ENCODE measurements around the gene KAT2A.
A peak's percentile ranks its signal among the peaks of the same experiment; 100 is the strongest.

The KAT2A gene

GRCh38 chr17:42114118-42114517 is 7.0 kb downstream of the KAT2A start:
- DNase-seq (ENCODE audit: low read depth) = no peak

DNA sequence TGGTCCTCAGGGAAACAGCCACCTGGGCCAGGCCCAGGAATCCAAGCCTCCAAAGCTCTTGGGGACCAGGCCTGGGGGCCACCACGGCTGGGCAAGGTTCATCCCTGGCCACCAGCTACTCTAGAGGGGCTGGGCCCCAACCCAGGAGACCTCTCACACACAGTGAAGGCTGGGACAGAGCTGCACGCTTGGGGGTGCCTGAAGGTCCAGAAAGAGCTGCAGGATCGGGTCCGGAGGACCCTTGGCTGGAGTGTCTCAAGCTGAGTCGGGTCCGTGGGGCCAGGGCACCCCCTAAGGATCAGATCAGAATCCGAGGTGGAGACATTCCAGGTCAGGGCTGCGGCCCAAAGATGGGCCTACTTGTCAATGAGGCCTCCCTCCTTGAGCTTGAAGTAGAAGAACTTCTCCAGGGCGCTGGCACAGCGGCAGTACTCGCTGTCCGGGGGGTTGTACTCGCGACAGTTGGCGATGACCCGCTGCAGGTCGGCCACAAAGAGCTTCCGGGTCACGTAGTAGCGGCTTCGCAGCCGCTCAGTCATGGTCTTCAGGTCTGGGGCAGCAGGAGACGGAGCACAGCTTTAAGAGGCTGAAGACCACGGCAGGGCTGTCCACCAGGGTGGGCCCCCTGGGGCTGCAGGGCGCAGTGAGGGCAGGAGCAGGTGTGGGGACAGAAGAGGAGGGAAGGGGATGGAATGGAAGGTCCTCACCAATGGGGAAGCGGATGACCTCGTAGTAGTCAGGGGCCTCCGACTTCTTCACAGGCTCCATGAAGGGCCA is 7.7 kb downstream of the KAT2A start:
- no peak for DNase-seq (ENCODE audit: low read depth)

GRCh38 chr17:42112552-42113176 is 8.5 kb downstream of the KAT2A start, which contains the start of gene DHX58:
TSS of gene DHX58 (minus strand) at chr17:42112714. CDS start at chr17:42111892, 822 bp downstream.
- peak; percentile 94 for DNase-seq (ENCODE audit: low read depth)

GRCh38 chr17:42111871-42112551 is 9.2 kb downstream of the KAT2A start:
- DNase-seq (ENCODE audit: low read depth) = peak; percentile 57

DNA sequence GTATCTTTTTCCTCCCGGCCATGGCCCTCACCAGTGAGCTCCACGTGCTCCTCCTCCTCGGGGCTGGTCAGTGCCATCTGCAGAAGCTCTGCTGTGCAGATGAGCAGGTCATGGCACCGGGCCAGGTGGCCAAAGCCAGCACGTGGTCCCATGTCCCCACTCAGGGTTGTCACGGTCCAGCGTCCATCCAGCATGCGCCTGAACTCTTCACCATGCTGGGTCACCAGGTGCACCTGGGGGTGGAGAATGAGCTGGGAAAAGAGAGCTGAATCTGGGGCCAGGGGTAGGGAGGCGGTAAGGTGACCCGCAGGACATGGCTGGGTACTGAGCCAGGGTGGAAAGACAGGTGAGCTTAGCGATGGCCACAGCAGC is 9.9 kb downstream of the KAT2A start:
- DNase-seq (ENCODE audit: low read depth) = no peak

- DNase-seq (ENCODE audit: low read depth) = no peak
These were observed 10.6 kb downstream of the KAT2A start for GRCh38 chr17:42110301-42111264.

DNA sequence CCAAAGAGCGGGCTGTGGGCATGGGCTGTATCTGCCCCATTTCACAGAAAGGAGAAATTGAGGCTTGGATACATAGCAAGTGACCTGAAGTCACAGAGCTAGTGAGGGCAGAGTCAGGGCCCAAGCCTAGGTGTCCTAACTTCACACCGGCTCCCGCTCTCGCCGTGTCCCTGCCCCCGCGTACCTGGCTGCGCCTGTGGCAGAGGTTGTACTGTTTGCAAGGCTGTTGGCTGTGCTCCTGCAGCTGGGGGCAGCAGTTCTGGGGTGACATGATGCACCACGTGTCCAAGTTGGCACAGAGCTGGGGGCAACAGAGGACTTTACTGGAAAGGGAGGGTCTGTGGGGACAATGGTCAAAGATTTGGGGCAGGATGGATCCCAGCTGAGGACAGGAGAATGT is 12.1 kb downstream of the KAT2A start:
- DNase-seq (ENCODE audit: low read depth) = no peak

DNA sequence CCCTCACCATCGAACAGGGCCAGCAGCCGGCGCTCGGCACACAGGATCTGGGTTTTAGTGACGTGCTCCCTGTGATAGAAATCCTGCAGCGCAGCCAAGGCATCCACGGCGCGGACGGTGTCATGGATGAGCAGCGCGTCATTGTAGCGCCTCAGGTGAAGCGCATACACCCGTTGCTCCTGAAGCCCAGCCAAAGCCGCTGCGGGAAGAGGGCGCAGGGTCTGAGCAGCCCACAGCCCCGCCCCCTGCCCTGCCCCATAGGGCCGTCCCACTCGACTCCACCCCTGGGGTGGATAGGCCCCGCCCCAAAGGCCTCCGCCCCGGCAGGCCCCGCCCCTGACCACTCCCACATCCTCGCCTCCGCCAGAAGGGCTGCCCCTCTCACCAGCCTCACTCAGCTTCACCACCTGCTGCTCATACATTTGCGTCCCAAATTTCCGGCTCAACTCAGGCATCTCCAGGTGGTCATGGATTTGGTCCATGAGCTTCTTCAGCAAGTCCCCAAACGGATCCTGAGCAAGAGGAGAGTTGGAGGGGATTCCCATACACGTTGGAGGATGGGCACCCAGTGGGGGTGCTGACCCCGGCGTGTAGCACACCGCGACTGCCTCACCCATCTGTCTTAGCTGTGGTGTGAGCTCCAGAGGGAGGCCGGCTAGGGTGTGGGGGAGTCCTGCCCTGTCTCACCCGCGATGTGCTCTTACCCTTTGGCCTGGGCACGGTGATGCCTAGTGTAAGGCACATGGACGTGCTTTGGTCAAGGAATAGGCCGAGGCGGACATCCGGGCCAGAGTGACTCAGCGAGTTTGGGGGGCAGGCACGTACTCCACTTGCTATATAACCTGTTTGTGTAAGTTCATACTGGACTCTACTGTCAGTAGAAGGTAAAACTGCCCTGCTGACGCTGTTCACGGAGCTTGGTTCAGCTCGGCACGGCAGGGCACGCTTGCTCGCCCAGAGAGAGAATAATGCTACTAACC is 13.3 kb downstream of the KAT2A start:
- peak; percentile 57 for DNase-seq (ENCODE audit: low read depth)

- no peak for DNase-seq (ENCODE audit: low read depth)
These were observed 14.0 kb downstream of the KAT2A start for GRCh38 chr17:42107124-42107523.

DNA sequence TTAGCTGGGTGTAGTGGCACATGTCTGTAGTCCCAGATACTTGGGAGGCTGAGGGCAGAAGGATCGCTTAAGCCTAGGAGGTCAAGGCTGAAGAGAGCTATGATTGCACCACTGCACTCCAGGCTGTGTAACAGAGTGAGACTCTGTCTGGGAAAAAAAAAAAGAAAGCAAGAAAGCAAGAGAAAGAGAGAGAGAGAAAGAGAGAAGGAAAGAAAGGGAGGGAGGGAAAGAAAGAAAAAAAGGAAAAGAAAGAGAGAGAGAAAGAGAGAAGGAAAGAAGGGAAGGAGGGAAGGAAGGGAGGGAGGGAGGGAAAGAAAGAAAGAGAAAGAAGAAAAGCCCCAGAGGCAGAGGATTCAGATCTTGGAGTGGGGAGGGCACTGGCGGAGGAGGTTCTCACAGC is 15.2 kb downstream of the KAT2A start:
- no peak for DNase-seq (ENCODE audit: low read depth)

DNA sequence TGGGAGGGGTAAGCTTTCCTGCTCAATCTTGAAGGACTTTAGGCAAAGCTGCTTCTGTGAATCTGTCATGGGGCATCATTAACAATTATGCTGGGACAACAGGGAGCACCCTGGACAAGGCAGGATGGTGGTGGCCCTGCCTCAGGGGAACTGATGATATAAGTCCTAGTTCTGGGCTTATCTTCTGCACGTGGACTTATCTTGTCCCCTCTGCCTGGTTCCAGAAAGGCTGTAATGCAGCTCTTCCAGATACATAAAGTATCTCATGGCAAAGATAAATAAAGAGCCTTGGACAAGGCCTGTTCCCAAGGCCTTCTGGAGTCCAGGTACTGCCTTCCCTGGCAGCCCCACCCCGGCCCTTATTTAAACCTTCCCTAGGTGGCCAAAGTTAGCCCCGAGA is 16.9 kb downstream of the KAT2A start:
- no peak for DNase-seq (ENCODE audit: low read depth)

DNA sequence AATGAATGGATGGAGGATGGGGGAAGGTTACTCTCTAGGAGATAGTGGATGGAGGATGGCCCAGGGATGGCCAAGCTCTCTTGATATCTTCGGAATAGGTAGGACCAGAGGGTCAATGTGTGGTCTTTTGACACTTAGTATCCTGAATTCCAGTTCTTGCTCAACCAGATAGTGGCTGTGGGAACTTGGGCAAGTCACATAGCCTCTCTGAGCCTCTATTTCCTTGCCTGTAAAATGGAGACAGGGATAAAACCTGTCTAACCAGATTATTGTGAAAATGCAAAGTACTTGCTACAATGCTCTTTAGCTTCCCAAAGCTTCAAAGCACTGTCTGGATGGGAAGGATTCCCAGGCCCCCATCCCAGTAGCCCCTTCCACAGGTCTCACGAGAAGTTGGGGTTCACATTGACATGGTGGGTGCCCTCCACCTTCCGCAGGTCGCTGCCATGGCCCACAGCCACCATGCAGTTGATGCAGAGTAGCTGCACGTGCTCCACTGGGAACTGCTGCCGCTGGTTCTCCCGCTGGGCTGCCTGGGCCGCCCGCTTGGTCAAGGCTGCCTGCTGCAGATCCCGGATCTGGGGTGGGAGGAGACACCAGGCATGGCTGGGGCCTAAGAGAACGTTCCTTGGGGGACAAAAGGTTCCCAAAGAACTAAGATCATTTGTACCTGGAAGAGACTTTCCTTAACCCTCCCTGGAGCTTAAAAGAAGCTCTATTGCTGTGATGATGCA is 17.8 kb downstream of the KAT2A start:
- DNase-seq (ENCODE audit: low read depth) = no peak

- DNase-seq (ENCODE audit: low read depth) = peak; percentile 57
These were observed 19.5 kb downstream of the KAT2A start for GRCh38 chr17:42101513-42102292.

GRCh38 chr17:42098730-42099399 is 22.3 kb downstream of the KAT2A start:
- DNase-seq (ENCODE audit: low read depth) = no peak

DNA sequence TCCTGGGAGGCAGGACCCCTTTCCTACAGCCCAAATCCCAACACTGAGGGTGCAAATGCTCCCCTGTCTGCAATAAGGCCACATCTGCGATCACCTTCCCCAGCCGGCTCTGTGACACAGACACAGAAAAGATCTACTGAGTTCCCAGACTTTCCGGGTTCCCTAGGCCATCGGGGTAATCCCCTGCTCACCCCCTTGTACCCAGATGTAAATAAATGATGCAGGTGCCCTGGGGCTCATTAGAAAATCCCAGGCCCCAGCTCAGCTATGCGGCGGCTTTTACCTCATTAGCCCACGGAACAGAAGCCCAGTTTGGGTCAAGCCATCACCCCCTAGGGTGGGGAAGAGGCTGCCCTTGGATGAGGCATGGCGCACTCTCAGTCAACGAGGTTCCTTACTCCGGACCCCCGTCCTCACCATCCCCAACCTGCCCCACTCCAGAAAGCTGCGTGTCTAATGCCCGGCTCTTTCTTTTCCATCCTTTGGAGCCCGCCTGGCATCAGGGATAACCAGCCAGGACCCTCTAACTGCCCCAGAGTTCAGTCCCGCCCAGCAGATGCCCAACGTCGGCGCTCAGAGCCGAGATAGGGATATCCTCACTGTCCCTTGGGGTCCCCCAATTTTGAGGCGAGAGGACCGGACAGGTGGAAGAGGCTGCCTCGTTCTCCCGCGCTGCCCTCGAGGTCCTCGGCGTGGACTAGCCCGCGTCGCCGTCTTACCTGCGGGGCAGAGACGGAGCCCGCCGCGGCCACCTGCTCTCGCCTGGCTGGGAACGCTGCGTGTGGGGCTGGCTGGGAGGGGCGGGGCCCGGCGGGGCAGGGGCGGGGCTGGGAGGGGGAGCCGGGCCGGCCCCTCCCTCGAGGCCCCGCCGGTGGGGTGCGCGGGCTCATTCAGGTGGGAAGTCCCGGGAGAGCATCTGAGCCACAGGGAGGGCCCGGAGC is 23.2 kb downstream of the KAT2A start, which contains the start of gene ZNF385C:
Gene ZNF385C, minus strand, starts transcription at position 783 of the 941 bp plus-strand sequence. CDS start 35,417 bp downstream, outside the sequence.
- no peak for DNase-seq (ENCODE audit: low read depth)

- no peak for DNase-seq (ENCODE audit: low read depth)
These were observed 24.6 kb downstream of the KAT2A start for GRCh38 chr17:42096360-42097111.

All from iris pigment epithelial cell (primary cell).